Cardiac septum (tissue), 1 donor: Measurements from ENCODE around the gene HECTD3. TPM values are rescaled to one million over a fixed set of nuclear protein-coding genes. Genes with fewer than 3 reads are reported as not detected.
"Not testable (repeated sequence)": the region's sequence is repeated elsewhere in the genome, so short reads cannot be mapped to it uniquely, and the experiment has no call there.

Experiments used
- DNase-seq: peaks from one replicate; pipeline ENCODE4 v3.0.0-alpha.2; 2020; ENCODE audit warnings: low spot score
- intact Hi-C: fragments of 100-400 bp; cut with DNase I; formaldehyde crosslinking; loops from one replicate; pipeline ENCODE4 v1.14.0; 2022
- total RNA-seq: library from RNA; stranded (reverse); fragmentation: NEBNext Ultra II Directional; extraction: Animal tissue kit (Norgen Biotek cat#: 25700); gene quantifications from one replicate; pipeline ENCODE4 v1.2.1, GENCODE V29; 2021
- donor health status: DM: no; HTN: no; CAD: no.

HECTD3 gene
- total RNA-seq, 1 donor from 2014 or later: 18.4 TPM

- intact Hi-C loops: no loop called here
- no peak for DNase-seq
These were observed 10.1 kb downstream of the HECTD3 start for GRCh38 chr1:45001011-45001481.

- DNase-seq: no peak
- intact Hi-C loops: no loop called here
These were observed 11.9 kb downstream of the HECTD3 start for GRCh38 chr1:44999232-44999631.

- DNase-seq: no peak
- intact Hi-C loops: no loop called here
These were observed 15.5 kb downstream of the HECTD3 start for GRCh38 chr1:44995467-44996238.

- intact Hi-C loops: no loop called here
These were observed 16.7 kb downstream of the HECTD3 start for GRCh38 chr1:44994309-44994898.

GRCh38 chr1:44988531-44989156 is 22.5 kb downstream of the HECTD3 start:
- intact Hi-C loops: loop anchor here (5.0 kb wide), 1 partner anchor 146 kb away; the partner anchor contains the start of gene PTCH2
- no peak for DNase-seq

More at GRCh38 chr1:44994309-44994898, 16.7 kb downstream of the HECTD3 start:
- DNase-seq: no peak

GRCh38 chr1:44985747-44986359 is 25.3 kb downstream of the HECTD3 start:
- intact Hi-C loops: loop anchor here (1.0 to 5.0 kb wide), 2 partner anchors 25 to 144 kb away; partner anchors contain the start of genes HECTD3 and PTCH2
- no peak for DNase-seq

- DNase-seq, intact Hi-C loops: not testable (repeated sequence)
These were observed 33.8 kb downstream of the HECTD3 start for GRCh38 chr1:44977372-44977771.

- DNase-seq: no peak
- intact Hi-C loops: no loop called here
These were observed 34.9 kb downstream of the HECTD3 start for GRCh38 chr1:44976252-44976651.

GRCh38 chr1:44973645-44974044 is 37.5 kb downstream of the HECTD3 start:
- intact Hi-C loops: no loop called here
- DNase-seq: no peak

GRCh38 chr1:44970317-44970716 is 40.8 kb downstream of the HECTD3 start:
- no peak for DNase-seq
- intact Hi-C loops: no loop called here

GRCh38 chr1:44964396-44964795 is 46.7 kb downstream of the HECTD3 start:
- intact Hi-C loops: no loop called here

GRCh38 chr1:44962729-44963128 is 48.4 kb downstream of the HECTD3 start:
- intact Hi-C loops: no loop called here
- DNase-seq: no peak

More at GRCh38 chr1:44964396-44964795, 46.7 kb downstream of the HECTD3 start:
- no peak for DNase-seq

GRCh38 chr1:44962022-44962421 is 49.1 kb downstream of the HECTD3 start:
- intact Hi-C loops, DNase-seq: not testable (repeated sequence)

GRCh38 chr1:44957566-44957965 is 53.6 kb downstream of the HECTD3 start:
- intact Hi-C loops, DNase-seq: not testable (repeated sequence)

- DNase-seq, intact Hi-C loops: not testable (repeated sequence)
These were observed 55.0 kb downstream of the HECTD3 start for GRCh38 chr1:44956077-44956476.

Other genes with a start within 250 kb of the HECTD3 start
- 581 TPM for gene RPS8, start 235.8 kb downstream of the HECTD3 start, total RNA-seq
- gene BEST4, start 223.2 kb downstream of the HECTD3 start, total RNA-seq: 0.11 TPM
- 8.4 TPM for gene PLK3, start 210.9 kb downstream of the HECTD3 start, total RNA-seq
- gene DYNLT4, start 204.0 kb downstream of the HECTD3 start, total RNA-seq: not detected
- 4.4 TPM for gene BTBD19, start 202.8 kb downstream of the HECTD3 start, total RNA-seq
- gene PTCH2, start 168.1 kb downstream of the HECTD3 start, total RNA-seq: 0.35 TPM
- gene EIF2B3, start 24.7 kb downstream of the HECTD3 start, total RNA-seq: 26.5 TPM
- gene UROD, start 930 bp upstream of the HECTD3 start, total RNA-seq: 70.3 TPM
- gene ZSWIM5, start 195.3 kb upstream of the HECTD3 start, total RNA-seq: 1.5 TPM